ENCODE measurements around the gene USP51.
"Not testable (repeated sequence)": the region's sequence is repeated elsewhere in the genome, so short reads cannot be mapped to it uniquely, and the experiment has no call there.

Gene USP51

DNA sequence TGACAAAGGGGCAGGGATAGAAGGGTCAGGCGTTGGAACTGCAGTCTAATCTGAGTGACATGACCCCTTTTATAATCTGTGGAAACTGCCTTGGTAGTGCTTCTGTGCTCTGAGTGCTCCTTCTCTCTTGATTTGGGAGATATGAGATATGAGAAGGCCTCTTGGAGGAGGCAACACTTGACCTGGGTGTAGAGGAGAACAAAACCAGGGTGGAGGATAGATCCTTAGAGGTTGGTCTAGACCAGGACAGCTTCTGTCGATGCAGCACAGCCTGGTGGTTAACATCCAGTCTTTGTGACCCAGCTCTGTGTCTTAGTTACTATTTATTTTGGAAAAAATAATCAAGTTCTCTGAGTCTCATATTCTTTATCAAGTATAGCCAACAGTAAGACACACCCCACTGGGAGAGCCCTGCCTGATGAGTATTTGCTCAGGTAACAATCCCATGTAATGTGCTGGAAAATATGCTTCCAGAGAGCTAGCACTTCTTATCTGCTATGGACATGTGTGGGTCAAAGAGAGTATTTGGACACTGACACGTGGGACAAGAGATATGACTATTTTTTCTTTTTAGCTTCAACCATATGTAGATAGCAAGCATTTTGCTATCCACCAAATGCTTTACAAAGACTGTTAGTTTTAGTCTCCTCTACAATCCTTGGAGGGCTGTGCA, 9.1 kb downstream of the USP51 start:
- H3K27ac ChIP-seq, result no peak overlapping the region
- TF ChIP-seq, protein P1, sequence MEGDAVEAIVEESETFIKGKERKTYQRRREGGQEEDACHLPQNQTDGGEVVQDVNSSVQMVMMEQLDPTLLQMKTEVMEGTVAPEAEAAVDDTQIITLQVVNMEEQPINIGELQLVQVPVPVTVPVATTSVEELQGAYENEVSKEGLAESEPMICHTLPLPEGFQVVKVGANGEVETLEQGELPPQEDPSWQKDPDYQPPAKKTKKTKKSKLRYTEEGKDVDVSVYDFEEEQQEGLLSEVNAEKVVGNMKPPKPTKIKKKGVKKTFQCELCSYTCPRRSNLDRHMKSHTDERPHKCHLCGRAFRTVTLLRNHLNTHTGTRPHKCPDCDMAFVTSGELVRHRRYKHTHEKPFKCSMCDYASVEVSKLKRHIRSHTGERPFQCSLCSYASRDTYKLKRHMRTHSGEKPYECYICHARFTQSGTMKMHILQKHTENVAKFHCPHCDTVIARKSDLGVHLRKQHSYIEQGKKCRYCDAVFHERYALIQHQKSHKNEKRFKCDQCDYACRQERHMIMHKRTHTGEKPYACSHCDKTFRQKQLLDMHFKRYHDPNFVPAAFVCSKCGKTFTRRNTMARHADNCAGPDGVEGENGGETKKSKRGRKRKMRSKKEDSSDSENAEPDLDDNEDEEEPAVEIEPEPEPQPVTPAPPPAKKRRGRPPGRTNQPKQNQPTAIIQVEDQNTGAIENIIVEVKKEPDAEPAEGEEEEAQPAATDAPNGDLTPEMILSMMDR (IDR thresholded peaks at IDR 0.05), result no peak
- TF ChIP-seq ZFX (IDR thresholded peaks at IDR 0.05; ENCODE audit: borderline replicate concordance), result no peak

DNA sequence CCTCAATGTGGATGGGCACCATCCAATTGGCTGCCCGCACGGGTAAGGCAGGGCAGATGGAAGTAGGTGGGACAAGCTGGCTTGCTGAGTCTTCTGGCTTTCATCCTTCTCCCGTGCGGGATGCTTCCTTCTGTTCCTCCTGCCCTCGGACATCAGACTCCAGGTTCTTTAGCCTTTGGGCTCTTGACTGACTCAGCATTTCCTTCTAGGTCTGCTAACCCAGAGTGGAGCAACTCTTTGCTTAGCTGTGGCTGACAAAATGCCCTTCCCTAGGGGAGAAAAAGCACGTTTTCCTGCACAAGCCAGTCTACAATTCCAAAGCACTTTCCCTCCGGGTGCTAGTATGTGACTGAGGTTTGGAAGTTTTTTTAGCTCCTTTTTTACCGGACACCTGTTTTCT, 9.7 kb downstream of the USP51 start:
- H3K27ac ChIP-seq, result not testable (repeated sequence)

DNA sequence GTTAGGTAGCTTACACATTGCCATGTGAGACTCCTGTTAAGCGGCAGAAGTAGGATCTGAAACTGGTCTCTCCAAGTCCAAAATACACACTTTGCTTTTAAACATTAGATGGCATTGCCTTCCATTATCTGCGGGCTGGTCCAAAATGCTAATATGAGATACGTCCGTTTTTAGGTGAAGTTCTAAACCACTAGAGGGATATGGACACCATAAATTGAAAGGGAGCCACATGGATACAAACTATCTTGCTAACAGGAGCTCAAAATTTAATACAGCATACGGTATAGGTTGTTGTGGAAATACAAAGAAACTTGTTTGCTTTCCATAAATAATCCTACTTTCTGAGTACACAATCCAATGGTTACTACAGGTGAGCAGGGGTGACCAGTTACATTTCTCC, 23.9 kb downstream of the USP51 start:
- H3K27ac ChIP-seq, result not testable (repeated sequence)

DNA sequence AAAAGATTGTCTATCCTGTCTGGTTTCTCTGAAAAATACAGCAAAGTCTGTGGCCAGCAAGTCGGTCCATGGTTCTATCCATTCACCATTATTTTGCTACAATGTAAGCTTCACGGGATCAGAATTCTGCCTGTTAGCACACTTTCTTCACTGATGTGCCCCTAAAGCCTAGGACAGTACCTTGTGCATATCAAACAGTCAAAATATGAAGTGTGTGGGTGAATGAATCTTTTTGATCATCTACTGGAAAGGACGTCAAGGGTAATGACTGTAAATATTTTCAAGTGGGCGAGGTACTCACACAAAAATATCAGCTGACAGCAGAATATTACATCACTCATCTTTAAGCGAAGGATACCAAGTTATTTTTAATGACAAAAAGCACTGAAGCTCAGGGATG, 24.5 kb downstream of the USP51 start:
- not testable (repeated sequence) for H3K27ac ChIP-seq

DNA sequence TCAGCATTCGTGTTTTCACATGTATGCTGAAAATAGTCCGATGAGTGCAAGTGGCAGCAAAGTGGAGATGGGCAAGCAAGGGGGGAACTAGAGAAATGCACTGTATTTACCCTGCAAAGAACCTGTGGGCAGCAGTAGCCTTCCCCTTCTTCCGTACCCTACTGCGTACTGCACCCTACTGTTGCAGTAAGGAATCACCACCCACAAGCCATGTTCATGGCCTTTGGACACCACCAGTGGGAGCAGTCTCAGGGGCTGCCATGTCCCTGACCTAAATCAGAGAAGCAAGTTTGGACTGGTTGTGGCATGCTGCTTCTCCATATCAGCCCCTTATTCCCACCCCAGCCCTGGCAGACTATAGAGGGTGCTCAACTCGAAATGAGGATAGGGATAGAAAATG, 25.6 kb downstream of the USP51 start:
- H3K27ac ChIP-seq, result not testable (repeated sequence)

DNA sequence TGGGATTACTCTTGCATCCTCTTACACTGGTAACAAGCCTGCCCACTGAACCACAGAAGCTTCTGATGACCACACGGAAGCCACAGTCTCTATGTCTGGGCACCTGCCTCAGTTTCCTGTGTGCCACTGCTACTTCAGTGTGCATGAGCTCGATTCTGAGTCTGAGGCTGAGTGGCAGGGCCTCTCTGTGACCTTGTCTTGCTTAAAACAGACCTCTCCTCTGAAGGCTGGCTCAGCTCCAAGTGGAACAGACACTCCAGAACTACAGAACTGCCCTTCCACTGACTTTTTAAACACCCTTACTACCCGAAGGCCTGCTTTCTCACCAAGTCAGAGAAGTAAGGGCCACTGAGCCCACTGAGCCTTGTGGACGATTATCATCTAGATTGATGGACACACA, 29.7 kb downstream of the USP51 start:
- H3K27ac ChIP-seq, result not testable (repeated sequence)

DNA sequence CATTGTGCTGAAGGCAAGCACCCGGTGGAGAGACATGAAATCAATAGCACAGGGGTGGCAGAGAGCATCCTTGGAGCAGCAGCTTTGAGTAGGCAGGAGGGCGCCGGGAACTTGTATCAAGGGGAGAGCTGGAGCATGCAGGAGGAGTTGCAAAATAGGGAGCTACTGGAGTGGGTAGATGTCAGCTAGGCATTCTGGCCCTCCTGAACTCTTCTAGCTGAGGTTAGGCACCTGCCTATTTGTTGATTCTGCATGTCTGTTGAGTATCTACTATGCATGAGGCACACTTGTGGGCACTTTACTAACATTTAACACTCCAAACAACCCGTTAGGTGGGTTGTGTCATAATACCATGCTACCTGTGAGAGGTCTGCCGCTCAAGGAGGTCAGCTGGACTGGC, 30.2 kb downstream of the USP51 start:
- not testable (repeated sequence) for H3K27ac ChIP-seq

DNA sequence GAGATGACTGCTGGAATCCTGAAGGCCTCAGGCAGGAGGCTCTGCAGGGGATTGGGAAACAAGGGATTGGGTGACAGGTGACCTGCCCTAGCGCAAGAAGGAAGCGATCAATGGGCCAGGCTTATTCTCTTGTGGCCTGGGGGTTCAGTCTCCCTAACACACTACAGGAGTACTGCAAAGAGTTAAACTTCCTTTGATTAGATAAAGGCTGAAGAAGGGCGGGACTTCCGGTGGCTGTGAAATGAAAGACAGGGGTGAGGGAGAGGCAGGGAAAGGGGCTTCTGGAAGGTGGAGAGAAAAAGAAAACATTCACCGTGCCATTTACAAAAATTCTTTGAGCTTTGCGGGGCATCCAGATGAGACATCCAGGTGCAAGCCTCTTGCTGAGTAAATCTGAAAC, 33.9 kb downstream of the USP51 start:
- H3K27ac ChIP-seq, result not testable (repeated sequence)

DNA sequence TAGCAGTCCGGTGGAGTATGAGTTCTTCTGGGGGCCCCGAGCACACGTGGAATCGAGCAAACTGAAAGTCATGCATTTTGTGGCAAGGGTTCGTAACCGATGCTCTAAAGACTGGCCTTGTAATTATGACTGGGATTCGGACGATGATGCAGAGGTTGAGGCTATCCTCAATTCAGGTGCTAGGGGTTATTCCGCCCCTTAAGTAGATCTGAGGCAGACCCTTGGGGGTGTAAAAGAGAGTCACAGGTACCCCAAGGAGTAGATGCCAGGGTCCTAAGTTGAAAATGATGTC, 36.9 kb downstream of the USP51 start:
- TF ChIP-seq ZFX (IDR thresholded peaks at IDR 0.05; ENCODE audit: borderline replicate concordance), result no peak
- TF ChIP-seq, protein P1 (IDR thresholded peaks at IDR 0.05), result no peak
- no peak overlapping the region for H3K27ac ChIP-seq

DNA sequence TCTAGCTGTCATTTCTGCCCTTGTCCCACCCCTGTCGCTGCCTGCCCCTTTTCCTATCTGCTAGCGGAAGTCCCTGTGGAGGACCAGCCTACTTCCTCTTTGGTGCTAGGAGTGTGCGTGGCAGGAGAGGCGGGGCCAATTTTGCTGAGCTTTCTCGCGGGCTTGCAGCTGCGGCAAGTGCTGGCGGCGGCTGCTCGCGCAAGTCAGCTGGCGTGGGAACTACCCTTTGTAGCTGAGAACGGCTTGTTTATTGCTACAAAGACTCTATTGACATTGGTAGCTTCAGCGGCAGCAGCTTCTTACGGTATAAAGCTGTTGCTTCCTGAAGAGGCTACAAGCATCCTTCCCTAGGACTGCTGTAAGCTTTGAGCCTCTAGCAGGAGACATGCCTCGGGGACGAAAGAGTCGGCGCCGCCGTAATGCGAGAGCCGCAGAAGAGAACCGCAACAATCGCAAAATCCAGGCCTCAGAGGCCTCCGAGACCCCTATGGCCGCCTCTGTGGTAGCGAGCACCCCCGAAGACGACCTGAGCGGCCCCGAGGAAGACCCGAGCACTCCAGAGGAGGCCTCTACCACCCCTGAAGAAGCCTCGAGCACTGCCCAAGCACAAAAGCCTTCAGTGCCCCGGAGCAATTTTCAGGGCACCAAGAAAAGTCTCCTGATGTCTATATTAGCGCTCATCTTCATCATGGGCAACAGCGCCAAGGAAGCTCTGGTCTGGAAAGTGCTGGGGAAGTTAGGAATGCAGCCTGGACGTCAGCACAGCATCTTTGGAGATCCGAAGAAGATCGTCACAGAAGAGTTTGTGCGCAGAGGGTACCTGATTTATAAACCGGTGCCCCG, 37.4 kb downstream of the USP51 start, which contains the start of gene MAGEH1:
MAGEH1 (plus strand) TSS at position 138 of the 843 bp plus-strand sequence; CDS start at position 386, 248 bp downstream.
- no peak within 1 kb of the TSS for H3K27ac ChIP-seq
- no peak for TF ChIP-seq ZFX (IDR thresholded peaks at IDR 0.05; ENCODE audit: borderline replicate concordance)
- TF ChIP-seq, protein P1 (IDR thresholded peaks at IDR 0.05), result no peak

DNA sequence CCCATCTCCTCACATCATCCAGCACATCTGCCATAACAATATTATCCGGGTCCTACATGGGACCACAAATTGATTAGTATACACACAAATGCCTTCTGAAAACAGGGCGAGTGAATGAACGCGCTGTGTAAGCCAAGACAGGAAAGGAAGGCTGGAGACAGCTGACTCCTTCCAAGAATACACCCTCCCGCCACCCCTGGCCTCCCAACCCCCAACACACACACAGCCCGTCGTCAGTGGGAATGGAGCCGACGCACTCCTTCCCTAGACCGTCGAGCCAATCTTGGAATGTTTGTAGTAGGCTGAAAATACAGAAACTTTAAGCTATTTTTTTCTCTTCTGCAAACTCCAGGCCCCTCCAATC, 38.0 kb downstream of the USP51 start:
- TF ChIP-seq, protein P1 (IDR thresholded peaks at IDR 0.05), result no peak
- TF ChIP-seq ZFX (IDR thresholded peaks at IDR 0.05; ENCODE audit: borderline replicate concordance), result no peak
- no peak overlapping the region for H3K27ac ChIP-seq

Data from 22Rv1 (cell line).